ENCODE data around the gene HDAC5.
A peak's percentile ranks its signal among the peaks of the same experiment; 100 is the strongest.
"Not testable (repeated sequence)": the region's sequence is repeated elsewhere in the genome, so short reads cannot be mapped to it uniquely, and the experiment has no call there.

The HDAC5 gene

DNA sequence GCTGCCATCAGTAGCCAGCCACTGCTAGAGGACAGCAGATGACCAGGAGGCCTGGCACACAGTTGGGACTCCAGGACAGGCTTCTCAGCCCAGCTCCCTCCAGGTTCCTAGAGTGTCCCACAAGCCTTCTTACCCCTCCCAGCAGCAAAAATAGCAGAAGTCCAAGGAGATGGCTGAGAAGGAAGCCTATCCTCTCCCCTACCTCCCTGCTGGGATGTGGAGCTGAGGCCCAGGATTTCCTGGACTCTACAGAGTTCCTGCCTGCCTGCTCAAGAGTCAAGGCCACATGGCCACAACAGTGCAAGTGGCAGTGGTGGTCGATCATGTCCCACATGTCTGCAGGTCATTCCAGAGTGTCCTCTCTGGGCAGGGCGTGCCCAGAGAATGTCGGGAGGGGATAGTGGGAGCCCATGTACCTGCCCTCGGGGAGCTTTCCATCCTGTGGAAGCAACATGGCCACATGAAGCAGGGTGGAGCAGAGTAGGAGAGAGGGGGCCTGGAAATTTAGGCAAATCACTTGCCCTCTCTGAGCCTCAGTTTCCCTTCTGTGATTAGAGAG lies 10.6 kb upstream of the HDAC5 start:
- no peak for DNase-seq

- no peak for DNase-seq
Observed at GRCh38 chr17:44132275-44132821, 8.9 kb upstream of the HDAC5 start.

DNA sequence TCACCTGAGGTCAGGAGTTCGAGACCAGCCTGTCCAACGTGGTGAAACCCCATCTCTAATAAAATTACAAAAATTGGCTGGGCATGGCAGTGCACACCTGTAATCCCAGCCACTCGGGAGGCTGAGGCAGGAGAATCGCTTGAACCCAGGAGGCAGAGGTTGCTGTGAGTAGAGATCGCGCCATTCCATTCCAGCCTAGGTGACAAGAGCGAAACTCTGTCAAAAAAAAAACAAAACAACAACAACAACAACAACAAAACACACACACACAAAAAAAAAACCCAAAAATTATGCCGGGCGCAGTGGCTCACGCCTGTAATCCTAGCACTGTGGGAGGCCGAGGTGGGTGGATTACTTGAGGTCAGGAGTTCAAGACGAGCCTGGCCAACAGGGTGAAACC lies 7.9 kb upstream of the HDAC5 start:
- not testable (repeated sequence) for DNase-seq

- DNase-seq, result no peak
Observed at GRCh38 chr17:44130693-44131349, 7.4 kb upstream of the HDAC5 start.

- DNase-seq, result no peak
Observed at GRCh38 chr17:44128383-44128782, 4.9 kb upstream of the HDAC5 start.

GRCh38 chr17:44124118-44124438 lies 637 bp upstream of the HDAC5 start:
- DNase-seq, result no peak

DNA sequence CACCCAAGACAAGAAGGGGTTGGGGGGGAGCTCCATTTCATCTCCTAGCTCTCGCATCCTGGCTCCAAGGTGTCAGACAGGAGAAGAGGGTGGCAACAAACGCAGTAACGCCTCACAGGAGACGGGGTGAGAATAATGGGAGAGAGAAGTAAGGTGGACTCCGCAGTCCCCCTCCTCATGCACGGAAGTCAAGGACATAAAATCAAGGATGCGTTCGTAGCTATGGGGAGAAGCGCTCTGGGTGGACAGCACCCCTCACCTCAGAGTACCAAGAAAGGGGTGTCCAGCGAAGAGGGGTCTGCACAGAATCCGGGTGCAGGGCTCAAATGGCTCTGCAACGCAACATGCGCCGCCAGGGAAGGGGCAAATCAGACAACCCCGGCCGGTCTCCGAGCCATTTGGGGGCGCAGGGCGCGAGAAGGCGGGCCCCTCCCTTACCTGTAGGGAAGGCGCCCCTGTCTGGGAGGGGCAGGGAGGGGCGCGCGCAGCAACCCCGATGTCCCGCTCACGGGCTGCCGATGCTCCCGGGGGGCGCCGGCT lies 555 bp downstream of the HDAC5 start:
- peak in 2 of 56 donors; percentile 51 to 56 for DNase-seq

- no peak for DNase-seq
Observed at GRCh38 chr17:44121997-44122815, 1.2 kb downstream of the HDAC5 start.

GRCh38 chr17:44120851-44121605 lies 2.4 kb downstream of the HDAC5 start:
- peak in 16 of 56 donors; percentile 8 to 63 (median 38) for DNase-seq

GRCh38 chr17:44120281-44120680 lies 3.2 kb downstream of the HDAC5 start:
- not testable (repeated sequence) for DNase-seq

GRCh38 chr17:44119798-44120197 lies 3.6 kb downstream of the HDAC5 start:
- DNase-seq, result no peak

- DNase-seq, result no peak
Observed at GRCh38 chr17:44119062-44119461, 4.4 kb downstream of the HDAC5 start.

DNA sequence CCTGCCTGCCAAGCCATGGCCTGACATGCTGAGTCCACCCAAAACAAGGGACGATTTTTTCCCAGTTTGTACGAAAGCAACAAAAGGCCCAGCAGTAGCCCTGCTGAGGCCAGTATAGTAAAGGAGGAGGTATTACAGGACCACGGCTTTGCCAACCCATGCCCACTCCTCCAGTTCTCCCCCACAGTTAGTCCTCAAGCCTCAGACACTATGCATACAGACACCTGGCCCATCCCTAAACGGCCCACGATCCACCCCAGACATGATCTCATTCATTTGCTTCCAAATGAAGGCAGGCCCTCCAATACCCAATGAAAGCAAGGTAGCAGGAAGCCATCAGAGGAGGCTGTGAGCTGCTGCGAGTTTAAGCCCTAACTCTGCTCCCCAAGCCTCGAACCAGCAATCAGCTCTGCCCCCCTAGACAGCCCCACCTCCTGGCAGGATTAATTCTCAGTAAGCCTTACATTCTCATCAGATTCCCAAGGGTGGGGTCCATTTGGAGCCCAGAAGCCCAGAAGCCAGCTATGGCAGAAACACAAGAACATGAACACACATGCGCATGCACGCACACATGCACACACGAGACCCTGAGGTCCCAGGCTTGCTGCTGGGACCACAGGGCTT lies 4.9 kb downstream of the HDAC5 start:
- no peak for DNase-seq

DNA sequence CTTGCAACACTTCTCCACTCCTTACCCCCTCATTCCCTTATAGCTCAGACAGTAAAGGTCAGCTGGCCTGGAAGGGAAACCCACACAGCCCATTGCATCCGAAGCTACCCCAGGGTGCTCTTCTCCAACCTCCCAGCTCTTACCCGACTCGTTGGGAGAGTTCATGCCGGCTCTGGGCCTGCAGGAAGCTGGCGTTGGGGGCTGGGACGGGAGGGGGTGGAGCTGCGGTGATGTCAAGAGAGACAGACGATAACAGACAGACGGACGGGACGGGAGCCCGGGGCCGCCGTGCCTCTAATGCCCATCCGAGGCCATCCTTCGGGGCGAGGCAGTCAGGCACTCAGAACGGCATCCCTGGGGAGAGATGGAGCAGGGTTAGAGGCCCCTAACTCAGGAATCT lies 6.1 kb downstream of the HDAC5 start:
- DNase-seq, result no peak

DNA sequence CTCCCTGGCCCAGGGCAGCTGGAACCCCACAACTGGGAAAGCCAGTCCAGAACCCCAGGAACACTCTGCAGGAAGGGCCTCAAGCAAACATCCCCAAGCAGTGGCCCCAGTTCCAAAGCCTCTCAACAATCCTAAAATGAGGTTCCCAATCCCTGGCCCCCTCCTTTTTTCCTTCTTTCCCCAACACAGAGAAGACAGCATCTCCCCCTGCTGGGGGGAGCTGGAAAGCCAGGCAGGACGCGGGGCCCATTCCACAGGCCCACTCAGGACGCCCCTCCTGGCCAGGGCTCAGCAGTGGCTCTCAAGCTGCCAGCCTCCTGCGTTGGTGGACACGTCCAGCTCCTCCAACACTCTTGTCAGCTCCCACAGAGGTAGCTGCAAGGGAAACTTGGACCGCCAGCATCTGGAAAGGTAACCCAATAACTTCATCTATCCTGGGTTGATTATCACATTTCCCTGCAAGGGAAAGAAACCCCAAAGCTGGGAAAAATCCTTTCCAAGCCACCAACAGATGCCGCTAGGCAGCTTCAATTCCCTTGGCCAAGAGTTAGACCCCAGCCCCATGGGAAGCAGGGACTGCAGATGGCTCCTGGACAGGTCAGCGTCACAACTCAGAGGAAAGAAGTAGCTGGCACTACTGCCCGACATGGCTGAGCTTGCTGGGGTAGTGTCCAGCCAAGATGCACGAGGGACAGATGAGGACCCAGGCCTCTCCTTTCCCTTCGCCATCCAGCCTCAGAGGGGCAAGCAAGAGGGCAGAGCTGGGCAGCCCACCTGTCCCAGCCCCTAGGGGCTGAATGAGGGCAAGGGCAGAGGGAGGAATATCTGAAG lies 7.6 kb downstream of the HDAC5 start:
- DNase-seq, result peak in 17 of 56 donors; percentile 12 to 49 (median 23)

DNA sequence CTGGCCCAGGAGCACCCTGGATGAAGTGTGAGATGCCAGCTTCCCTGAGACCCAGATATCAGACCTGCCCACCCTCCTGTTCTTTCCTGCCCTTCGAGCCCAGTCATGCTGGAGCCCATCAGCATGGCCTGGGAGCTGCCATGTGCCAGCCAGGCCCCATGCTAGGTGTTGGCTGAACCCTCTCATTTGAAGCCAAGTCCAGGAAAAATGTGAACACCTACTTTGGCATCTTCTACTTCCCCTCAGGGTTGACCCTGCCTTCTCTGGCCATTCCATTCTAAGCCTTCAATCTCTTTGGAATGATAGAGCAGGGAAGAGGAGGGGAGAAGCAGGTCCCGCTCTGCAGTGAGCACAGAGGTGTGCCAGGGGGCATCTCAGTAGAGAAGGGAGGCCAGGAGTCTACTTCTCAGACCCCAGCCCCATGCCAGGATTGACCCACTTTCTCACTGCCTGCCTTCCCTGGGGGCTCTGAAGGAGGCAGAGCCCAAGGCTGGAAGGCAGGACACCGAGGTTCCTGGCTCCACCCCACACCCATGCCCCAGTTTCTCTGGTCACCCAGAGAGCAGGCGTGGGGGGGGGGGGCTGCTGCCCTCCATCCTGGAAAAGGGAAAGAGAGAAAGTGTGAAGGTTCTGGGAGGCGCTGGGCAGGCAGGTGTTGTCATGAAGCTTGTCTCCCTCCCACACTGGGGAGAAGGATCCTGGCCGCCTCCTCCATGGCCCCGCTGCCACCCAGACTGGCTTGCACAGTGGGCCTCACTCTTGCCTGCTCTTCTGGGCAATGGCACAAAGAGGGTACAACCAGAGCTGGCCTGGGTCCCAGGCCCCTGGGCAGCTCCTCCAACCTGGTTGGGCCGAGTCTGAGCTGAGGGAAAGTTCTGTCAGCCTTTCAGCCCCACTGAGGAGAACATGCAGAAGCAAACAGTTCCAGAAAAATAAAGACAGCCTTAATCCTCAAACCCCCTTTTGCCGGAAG lies 9.3 kb downstream of the HDAC5 start:
- peak in 20 of 56 donors; percentile 8 to 66 (median 36) for DNase-seq

- no peak for DNase-seq
Observed at GRCh38 chr17:44113382-44113781, 10.1 kb downstream of the HDAC5 start.

Measured in amygdala (tissue), 56 donors.